ENCODE measurements around the gene DIRAS1.

DNA sequence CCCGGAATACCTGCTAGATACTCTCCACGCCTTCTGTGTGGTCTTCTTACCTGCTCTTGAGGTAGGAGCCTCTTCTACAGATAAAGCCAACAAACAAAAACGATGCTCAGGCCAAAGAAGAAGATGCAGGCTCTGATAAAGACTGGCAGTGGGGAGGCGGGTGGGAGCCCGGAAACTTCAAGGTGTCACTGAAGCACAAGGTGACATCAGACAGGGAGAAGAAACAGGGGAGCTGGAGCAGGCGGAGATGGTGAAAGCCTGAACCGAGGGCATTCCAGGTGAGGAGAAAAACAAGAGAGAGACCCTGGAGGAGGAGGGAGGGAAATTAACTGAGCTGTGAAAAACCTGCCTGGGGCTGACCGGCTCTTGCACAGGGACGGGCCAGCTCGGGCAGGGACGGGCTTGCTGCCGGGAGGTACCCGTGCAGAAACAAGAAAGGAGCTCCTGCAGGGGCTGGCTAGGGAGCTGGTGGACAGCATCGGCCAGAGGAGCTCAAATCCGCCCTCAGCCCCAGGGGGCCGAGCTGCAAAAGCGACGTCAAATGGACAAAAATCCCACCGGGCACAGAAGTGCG lies 37.7 kb downstream of the DIRAS1 start:
- TF ChIP-seq, protein P1, sequence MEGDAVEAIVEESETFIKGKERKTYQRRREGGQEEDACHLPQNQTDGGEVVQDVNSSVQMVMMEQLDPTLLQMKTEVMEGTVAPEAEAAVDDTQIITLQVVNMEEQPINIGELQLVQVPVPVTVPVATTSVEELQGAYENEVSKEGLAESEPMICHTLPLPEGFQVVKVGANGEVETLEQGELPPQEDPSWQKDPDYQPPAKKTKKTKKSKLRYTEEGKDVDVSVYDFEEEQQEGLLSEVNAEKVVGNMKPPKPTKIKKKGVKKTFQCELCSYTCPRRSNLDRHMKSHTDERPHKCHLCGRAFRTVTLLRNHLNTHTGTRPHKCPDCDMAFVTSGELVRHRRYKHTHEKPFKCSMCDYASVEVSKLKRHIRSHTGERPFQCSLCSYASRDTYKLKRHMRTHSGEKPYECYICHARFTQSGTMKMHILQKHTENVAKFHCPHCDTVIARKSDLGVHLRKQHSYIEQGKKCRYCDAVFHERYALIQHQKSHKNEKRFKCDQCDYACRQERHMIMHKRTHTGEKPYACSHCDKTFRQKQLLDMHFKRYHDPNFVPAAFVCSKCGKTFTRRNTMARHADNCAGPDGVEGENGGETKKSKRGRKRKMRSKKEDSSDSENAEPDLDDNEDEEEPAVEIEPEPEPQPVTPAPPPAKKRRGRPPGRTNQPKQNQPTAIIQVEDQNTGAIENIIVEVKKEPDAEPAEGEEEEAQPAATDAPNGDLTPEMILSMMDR (conservative IDR thresholded peaks at IDR 0.05 in 1 of 2, IDR thresholded peaks at IDR 0.05 in 1 of 2; ENCODE audit: low read depth in 1 of 2, low read length in 2 of 2): no peak
- no peak for TF ChIP-seq EZH2 (IDR thresholded peaks at IDR 0.05; ENCODE audit: low read length, missing control alignments)

Measured in fibroblast of lung (primary cell).